GM18858 (cell line): Measurements from ENCODE around the gene MAPK1.
"Not testable (repeated sequence)": the region's sequence is repeated elsewhere in the genome, so short reads cannot be mapped to it uniquely, and the experiment has no call there.

Source experiments
- ATAC-seq: cut with Tn5 transposase; IDR thresholded peaks from one replicate; pipeline ENCODE4 v1.9.1; 2021; ENCODE audit not compliant: unreplicated experiment

The MAPK1 gene

GRCh38 chr22:21882754-21883333 is 15.4 kb upstream of the MAPK1 start:
- ATAC-seq = not testable (repeated sequence)

DNA sequence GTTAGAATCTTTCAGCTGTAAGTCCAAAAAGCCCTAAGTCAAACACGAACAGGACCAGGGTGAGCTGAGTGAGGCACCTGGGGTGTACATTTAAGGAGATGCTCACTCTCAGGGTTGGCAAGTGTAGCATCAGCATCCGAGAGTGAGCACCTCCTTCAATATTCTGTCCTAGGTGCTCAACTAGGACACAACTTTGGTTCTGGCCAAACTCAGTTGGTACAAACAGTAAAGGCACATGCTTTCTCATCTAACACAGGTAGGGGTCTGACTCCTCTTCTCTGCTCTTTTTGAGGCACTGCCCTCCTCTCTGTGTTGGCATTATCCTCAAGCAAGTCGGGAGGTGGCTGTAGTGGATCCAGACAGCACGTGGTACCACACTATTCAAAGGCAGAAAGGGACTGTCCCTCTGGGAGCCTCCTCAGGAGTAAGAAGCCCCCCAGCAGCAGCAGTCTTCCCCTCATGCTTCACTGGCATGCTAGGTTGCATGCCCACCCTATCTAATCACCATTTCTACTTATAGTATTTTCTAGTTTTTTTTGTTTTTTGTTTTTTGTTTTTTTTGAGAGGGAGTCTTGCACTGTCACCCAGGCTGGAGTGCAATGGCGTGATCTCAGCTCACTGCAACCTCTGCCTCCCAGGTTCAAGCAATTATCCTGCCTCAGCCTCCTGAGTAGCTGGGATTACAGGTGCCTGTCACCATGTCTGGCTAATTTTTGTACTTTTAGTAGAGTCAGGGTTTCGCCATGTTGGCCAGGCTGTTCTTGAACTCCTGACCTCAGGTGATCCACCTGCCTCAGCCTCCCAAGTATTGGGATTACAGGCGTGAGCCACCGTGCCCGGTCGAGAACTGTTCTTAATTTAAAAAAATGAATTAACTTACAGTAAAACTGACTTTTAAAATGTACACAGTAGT is 14.7 kb upstream of the MAPK1 start:
- no peak for ATAC-seq

DNA sequence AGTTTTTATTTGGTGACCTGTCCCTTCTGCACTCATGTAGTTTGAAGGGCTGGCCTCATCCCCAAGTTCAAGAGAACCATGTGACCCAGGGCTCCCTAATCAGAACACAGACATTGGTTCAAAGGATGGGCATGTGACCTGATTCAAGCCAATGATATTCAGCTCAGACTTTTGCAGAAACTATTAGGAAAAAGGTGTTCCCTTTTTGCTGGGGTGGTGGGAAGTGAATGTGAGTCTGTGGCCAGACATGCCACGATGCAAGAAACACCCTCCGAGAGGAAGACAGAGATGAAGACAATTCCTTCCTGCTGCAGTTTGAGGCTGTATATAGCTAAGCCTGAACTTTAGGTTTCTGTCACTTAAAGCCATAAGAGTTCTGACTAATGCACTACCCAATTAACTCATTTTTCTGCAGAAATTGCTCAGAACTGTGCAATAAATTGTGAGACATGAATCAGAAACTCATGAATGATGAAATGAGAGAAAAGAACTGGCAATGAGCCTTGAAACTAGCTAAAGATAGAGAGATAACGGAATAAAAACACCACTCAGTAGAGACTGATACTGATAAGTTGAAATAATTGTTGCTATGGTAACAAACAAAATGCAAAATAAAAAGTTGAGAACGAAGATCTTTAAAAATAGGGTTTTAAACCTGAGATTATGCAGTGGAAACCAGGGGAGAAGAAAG is 9.2 kb upstream of the MAPK1 start:
- no peak for ATAC-seq

DNA sequence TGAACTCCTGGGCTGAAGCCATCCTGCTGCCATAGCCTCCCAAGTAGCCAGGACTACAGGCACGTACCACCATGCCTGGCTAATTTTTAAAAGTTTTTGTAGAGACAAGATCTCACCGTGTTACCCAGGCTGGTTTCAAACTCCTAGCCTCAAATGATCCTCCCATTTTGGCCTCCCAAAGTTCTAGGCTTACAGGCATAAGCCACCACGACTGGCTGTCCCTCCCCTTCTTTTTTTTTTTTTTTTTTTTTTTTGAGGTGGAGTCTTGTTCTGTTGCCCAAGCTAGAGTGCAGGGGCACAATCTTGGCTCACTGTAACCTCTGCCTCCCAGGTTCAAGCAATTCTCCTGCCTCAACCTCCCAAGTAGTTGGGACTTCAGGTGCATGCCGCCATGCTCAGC is 7.5 kb upstream of the MAPK1 start:
- ATAC-seq = not testable (repeated sequence)

DNA sequence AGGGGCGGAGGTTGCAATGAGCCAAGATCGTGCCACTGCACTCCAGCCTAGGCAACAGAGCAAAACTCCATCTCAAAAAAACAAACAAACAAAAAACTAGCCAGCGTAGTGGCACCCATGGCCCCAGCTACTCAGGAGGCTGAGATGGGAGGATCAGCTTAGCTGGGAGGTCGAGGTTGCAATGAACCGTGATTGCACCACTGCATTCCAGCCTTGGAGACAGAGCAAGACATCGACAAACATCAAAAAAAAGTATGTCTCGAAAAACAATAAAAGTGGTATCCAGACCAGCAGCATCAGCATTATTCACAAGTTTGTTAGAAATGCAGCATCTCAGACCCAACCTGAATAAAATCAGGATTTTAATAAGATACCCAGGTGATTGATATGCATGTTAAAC is 6.2 kb upstream of the MAPK1 start:
- no peak for ATAC-seq

GRCh38 chr22:21872741-21873140 is 5.3 kb upstream of the MAPK1 start:
- not testable (repeated sequence) for ATAC-seq

- ATAC-seq = no peak
Observed at GRCh38 chr22:21868651-21869050, 1.2 kb upstream of the MAPK1 start.

DNA sequence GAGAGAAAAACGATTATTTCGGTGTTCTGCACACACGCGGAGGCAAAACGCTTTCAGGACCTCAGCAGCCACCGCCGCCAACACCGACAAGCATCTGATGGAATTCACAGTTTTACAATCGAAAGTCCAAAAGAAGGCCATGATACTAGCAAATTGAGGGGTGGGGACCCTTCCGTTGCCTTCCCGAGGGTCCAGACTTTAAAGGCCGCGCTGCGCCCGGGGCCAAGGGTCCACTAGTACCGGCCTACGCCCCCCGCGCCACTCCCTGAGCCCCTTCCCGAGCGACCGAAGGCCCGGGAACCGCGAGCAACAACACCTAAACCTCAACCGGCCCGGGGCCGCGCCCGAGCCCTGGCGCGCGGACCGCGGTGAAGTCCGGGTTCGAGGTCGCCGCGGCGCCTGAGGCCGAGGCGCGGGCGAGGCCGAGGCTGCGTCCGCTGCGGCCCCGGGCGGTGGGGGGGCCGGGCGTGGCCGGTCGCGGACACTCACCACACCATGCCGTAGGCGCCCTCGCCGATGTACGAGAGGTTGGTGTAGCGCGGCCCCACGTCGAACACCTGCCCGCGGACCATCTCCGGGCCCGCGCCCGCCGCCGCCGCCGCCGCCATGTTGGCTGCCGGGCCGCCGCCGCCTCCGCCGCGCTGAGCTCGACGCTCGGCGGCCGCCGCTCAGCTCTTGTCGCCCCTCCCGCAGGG is 465 bp downstream of the MAPK1 start:
- peak; percentile 7 for ATAC-seq

GRCh38 chr22:21865041-21865440 is 2.4 kb downstream of the MAPK1 start:
- ATAC-seq = no peak

- no peak for ATAC-seq
Observed at GRCh38 chr22:21862386-21863245, 4.8 kb downstream of the MAPK1 start.

DNA sequence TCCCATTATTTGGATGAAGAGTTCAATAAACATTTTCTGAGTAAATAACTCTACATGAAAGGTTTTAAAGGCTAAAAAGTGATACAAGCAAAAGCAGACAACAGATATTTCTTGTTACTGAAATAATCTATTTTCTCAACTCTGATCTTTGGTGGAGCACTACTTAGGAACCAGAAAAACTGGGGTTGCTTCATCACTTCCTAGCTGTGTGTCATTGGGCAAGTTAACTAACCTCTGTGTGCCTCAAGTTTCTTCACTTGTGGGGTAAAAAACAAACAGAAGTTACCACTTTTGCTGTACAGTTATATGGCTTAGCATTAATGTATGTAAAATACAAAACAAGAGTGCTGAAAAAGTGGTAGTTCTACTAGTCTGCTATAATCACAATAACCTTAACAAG is 5.6 kb downstream of the MAPK1 start:
- no peak for ATAC-seq

- ATAC-seq = no peak
Observed at GRCh38 chr22:21861264-21861848, 6.1 kb downstream of the MAPK1 start.

DNA sequence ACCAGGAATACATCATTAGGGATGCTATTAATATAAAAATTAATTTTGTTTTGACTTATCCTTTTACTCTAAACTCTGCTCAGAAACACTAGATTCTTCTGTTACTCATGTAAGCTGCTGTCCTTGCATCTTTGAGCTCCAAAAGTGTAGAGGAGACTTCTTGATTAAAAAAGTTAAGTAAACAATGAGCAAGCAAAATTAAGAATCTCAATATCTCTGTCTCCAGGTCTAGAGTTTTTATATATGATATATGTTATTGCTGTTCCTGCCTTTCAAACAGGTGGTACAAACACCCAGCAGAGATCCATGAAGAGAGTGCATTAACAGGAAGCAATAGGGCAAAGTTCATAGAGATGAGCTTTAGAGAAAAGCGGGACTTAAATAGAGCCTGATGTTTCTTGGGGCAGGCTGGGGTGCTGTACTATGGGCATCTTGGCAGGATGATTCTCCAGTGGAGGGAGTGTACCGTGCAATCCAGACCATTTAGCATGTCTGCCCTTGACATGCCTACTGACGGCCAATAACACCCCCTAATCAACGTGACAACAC is 6.9 kb downstream of the MAPK1 start:
- ATAC-seq = no peak

GRCh38 chr22:21858025-21858764 is 9.2 kb downstream of the MAPK1 start:
- ATAC-seq = no peak

GRCh38 chr22:21857481-21857914 is 9.9 kb downstream of the MAPK1 start:
- no peak for ATAC-seq

GRCh38 chr22:21856868-21857267 is 10.6 kb downstream of the MAPK1 start:
- no peak for ATAC-seq

DNA sequence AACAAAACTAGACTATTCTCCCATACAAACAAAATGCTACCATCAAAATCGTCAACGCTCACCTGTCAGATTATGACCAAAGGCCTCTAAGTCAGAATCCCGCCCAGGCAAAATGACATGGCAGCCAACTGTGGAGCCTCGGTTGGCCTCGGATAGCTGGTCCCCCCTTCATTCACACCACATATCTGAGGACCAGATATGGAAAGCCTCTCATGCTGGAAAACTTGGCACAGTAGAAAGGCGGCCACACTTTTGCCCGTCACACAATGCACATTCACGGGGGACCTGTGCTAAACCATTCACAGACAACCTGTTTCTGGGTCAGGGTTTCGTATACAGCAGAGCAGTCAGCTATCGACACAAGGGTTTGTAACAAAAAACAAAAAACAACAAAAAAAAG is 11.2 kb downstream of the MAPK1 start:
- ATAC-seq = no peak

DNA sequence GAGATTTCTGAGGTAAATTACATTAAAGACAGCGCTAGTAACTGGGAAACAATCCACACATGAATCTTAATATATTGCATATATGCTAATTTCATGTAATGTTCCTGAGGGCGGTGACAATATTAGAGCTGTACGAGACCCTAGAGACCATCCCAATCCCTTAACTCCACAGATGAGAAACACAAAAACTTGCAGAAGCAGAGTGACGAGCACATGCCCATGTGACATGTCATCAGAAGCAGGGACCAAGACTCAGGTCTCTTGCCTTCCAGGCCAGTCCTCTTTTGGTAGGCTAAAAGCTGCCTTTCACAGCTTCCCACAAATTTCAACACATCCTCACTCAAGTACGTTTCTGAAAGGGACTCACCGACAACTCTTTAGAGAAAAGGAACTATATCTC is 11.8 kb downstream of the MAPK1 start:
- no peak for ATAC-seq

GRCh38 chr22:21850660-21851059 is 16.8 kb downstream of the MAPK1 start:
- ATAC-seq = no peak
